HG03135 (cell line): Measurements from ENCODE around the gene CRACR2A.

ENCODE experiments used
- ATAC-seq: cut with Tn5 transposase; IDR thresholded peaks from one replicate; pipeline ENCODE4 v1.9.1; 2021; ENCODE audit warnings: mild to moderate bottlenecking, moderate library complexity; ENCODE audit not compliant: unreplicated experiment

CRACR2A gene

DNA sequence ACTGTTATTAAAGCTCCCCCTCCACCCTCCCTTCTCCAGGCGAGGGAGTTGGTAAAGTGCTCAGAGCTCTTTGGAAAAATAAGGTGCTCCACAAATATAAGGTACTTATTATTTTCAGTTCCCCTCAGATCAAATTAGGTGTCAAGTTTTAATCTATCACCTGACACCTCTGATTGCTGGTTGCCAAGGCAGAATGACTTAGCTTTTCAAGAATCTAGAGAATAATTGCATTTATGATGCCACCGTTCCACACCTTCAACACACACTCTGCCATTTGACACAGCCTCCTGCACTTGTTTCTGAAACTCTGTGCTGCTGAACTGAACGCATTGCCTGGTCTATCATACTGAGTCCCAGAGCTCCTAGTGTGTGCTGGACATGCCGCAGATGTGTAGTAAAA lies 128.6 kb downstream of the CRACR2A start:
- ATAC-seq = no peak

DNA sequence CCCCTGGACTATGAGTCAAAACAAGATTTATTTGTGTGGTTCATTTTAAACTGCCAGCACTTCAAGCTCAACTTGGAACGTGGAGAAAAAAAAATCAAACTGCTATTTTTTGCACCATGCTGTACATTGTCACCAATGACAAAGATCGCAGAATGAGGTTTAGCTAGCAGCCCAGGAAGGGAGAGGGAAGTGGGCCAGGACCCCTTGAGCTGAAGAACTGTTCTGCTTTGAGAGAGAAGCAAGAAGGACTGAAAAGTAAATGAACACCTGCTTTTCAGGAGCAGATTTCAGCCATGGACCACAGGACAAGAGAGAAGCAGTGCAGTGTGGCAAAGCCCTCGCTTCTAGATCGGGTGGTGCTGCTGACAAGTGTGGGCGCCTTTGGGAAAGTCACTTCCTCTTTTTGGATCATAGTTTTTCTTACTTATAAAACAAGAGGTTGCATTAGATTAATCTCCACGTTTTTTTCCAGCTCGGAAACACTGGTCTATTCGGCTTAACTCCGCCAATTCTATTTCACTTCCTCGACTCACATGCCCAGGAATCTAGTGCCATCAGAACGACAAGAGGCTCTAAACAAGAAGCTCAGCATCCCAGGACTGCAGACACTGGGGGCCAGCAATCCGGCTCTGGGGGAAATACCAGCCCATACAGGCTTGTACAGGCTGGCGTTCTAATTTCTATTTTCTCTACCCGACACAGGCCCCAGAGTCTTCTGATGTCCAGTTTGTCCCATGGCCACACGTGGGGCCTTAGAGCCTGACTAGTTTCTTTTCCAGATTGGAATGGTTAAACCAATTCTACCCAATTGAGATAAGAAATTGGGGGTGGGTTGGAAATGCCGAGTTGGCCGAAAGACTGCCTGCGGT lies 129.9 kb downstream of the CRACR2A start:
- ATAC-seq = no peak

DNA sequence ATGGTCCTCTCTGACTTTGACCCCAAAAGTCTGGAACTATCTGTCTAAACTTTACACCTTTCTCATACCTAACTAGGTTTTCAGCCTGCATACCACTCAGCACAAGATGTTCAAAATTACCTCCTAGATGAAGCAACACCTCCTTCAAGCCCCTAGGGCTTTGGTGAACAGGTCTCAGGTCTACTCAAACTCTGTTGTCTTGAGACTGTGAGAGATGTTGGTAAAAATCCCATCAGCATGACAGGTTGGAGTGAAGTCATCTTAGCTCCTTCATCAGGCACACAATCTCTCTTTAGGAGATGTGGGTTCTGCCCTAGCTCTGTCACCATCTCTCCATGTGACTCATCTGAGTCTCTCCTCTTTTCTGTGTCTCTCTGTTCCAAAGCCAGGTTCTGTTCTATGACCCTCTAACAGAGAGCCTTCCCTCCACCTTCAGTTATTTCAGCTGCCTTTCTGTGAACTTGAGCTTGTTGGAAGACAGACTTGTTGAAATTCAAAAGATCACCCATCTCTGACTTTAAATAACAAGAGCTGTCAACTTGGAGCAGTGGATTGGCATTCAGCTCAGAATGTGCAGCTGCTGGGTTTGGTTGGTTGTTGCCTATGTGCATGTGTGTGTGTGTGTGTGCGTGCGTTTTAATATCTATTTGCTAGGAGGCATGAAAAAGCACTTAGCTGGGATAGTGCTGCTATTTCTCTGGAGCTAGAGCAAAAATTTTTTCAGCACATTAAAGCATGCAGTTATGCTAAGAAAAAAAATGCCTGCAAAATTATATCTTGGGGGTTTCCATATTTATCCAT lies 130.7 kb downstream of the CRACR2A start:
- ATAC-seq = no peak

GRCh38 chr12:3620856-3621255 lies 132.1 kb downstream of the CRACR2A start:
- ATAC-seq = no peak

- no peak for ATAC-seq
Observed at GRCh38 chr12:3617565-3617964, 135.3 kb downstream of the CRACR2A start.

- no peak for ATAC-seq
Observed at GRCh38 chr12:3615862-3616261, 137.0 kb downstream of the CRACR2A start.

GRCh38 chr12:3614806-3615466 lies 138.0 kb downstream of the CRACR2A start:
- ATAC-seq = no peak

DNA sequence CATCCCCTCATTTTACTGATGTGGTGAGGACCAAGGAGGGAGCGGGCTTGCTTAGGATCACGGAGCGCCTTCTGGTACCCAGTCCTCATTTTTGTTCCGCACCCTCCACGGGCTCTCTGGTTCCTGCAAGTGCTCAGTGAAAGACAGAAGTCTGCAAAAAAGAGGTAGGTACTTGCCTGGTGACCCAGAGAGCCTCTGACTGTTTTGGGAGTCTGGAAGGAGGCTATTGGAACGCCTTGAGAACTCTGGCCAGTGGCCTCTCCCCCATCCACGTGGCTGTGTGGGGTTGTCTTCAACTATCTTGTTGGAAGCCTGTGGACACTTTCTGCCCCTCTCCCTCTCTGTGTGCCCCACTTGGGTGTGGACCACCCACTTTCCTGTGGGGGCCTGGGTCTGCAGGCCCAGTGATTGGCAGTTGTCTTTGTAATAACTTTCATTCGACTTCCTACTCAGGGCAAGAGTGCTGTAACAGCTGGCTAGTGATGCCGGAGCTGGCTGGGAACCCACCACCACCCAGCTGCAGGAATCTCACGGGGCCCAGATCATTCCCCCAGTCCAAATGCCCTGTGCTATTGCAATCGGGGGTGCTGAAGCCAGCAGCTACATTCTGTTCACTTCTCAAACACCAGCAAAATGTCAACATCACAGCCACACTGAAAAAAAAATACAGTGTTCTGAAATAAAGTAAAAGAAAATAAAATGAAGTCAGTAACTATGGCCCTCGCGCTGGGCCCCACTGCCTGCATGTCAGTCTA lies 139.1 kb downstream of the CRACR2A start:
- ATAC-seq = no peak

GRCh38 chr12:3611860-3612703 lies 140.8 kb downstream of the CRACR2A start:
- ATAC-seq = no peak

- no peak for ATAC-seq
Observed at GRCh38 chr12:3607821-3608220, 145.1 kb downstream of the CRACR2A start.

DNA sequence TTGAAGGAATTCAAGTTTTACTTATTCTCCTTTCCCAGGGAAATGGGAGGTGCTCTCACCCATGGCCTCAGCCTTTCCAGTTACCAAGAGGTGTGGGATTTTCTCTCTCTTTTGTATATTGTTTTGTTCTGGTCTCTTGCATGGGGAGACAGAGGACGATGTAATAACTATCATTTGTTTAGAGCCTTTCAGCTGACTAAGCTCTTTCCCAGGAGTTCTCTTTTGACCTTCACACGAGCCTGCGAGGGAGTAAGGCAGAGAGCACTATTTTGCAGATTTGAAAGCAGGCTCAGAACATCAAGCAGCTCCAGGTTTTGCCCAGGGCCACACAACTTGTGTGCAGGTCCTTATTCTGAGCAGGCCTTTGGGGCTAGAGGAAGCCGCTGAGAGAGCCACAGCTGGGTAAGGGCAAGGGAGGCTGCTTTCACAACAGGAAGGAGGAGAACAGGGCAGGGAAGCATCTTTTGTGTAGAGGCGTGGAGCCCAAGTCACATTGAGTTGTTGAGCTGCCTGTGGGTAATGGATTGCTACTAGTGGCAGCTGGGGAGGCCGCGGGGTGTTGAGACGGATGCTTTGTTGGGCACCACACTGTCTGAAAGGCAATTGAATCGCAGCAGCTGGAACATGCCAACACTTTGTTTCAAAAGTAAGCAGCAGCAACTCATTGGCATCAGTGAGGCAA lies 145.7 kb downstream of the CRACR2A start:
- ATAC-seq = no peak

DNA sequence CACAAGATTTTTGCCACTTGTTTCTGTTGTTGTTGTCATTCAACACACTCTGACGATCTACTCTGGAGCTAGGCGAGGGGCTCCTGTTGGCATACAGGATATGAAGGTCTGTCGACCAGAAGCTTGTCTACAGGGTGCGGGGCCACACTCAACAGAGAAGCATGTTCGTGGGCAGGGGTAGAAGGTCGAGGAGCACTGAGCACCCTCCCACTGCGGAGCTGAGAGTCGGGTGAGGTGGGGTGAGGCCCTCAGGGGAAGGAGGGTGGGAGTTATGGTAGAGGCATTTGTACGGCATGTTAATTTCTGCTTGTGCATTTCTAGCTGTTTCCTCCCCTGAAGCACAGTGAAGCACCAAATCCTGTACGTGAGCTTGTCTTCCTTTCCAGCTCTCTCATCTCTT lies 146.8 kb downstream of the CRACR2A start:
- ATAC-seq = no peak

- ATAC-seq = no peak
Observed at GRCh38 chr12:3605692-3606091, 147.2 kb downstream of the CRACR2A start.

GRCh38 chr12:3604748-3605586 lies 147.9 kb downstream of the CRACR2A start:
- ATAC-seq = no peak

DNA sequence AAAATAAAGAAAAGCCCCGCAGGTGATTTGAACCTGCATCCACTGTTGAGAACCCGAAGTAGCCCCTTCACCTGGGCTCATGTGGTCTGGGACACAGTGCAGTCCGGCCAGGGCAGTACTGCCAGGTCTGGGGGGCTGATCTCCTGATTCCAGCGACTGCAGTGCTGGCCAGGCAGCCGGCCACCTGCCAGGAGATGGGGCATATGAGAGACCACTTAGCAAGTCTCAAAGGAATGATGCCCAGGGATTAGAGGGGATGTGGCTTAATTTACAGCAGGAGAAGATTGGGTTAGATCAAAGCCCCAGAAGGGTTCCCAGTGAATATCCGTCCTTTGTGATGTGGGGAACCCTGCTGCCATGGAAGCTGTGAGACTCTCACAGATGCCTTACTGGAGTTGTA lies 148.6 kb downstream of the CRACR2A start:
- ATAC-seq = no peak

DNA sequence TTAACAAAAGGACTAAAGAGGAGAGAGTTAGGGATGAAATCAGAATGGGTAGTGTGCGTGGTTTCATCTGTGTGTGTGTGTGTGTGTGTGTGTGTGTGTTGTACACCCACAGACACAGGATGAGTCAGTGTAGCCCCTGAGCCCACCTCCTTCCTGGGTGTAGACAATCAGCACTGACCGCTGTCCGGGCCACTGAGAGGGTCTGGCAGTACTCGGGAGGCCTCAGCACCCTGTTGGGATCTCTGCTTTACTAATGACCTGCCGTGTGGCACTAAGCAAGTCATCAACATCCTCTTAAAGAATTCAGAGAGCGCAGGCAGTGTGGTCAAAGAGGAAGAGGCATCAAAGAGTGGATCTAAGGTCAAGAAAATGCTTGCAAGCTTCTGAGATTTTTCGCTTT lies 149.3 kb downstream of the CRACR2A start:
- no peak for ATAC-seq

- no peak for ATAC-seq
Observed at GRCh38 chr12:3602488-3602887, 150.4 kb downstream of the CRACR2A start.

DNA sequence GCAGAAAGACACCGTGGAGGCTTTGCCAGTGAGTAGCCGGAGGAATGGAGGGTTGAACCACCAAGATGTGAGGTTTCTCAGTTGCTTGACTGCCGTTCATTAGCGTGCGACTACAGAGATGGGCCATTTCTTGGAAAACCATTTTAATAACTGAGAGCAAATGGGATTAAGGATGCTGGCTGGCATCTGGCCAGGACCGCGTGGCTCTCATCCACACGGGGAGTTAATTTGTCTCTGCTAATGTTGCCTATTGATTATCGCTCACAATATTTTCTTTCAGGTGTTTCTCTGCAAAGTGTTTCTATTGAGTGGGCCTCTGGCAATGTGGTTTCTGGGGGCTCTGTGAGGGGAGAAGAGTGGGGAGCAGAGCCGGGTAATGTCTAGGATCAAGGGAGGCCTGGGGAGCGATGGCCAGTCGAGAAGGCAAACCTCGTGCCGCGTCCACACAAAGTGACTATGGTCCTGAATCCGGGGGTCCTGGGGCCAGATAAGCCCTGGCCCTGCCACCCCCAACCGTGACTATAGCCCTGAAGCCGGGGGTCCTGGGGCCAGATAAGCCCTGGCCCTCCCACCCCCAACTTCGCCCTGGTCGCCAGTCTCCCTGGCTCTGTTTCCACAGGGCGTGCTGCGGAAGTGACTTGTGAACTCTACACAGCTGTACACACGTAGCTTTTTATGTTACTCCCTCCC lies 151.3 kb downstream of the CRACR2A start:
- no peak for ATAC-seq
